ENCODE measurements around the gene BLACAT1. TPM values are rescaled to one million over a fixed set of nuclear protein-coding genes. Genes with fewer than 3 reads are reported as not detected.

The BLACAT1 gene
- total and polyA plus RNA-seq, 2 of the 13 experiments (the other 11 are each of a cell fraction or from before 2014, with no cell fraction given): 1.2 to 2.8 TPM

DNA sequence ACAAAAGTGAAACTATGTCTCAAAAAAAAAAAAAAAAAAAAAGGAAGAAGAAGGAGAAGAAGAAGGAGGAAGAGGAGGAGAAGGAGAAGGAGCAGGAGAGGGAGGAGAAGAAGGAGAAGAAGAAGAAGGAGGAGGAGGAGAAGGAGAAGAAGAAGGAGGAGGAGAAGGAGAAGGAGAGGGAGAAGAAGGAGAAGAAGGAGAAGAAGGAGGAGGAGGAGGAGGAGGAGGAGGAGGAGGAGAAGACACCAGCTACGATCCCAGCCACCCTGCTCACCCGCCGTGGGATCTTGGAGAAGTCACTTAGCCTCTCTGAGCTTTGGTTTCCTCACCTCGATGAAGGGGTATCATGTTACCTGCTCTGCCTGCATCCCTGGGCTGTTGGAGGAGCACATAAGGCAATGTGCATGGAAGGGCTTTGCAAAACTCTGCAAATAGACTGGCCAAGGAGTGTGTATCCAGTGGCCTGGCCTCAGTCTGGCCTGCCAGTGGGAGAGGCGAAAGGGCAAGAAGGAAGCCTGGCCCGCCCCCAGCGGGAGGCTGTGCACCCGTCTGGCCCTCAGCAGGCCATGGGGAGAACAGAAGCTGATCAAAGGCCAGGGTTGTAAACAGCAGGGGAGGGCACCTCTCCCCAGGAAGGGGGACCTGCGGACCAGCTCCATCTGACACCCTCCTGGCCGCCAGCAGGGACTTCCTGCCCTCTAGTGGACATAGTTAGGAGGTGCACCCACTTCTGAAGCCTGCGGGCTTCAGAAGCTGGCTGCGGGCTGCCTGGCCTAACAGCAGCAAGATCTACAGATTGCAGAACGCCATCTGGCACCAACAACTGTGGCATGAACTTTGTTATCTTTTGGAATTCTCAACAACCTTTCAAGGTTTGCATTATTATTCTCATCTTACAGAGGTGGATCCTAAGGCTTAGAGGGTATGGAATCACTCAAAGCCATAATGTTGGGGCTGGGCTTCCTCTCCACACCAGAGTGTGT lies 29.4 kb upstream of the BLACAT1 start (continued):
- TF ChIP-seq, protein P1, sequence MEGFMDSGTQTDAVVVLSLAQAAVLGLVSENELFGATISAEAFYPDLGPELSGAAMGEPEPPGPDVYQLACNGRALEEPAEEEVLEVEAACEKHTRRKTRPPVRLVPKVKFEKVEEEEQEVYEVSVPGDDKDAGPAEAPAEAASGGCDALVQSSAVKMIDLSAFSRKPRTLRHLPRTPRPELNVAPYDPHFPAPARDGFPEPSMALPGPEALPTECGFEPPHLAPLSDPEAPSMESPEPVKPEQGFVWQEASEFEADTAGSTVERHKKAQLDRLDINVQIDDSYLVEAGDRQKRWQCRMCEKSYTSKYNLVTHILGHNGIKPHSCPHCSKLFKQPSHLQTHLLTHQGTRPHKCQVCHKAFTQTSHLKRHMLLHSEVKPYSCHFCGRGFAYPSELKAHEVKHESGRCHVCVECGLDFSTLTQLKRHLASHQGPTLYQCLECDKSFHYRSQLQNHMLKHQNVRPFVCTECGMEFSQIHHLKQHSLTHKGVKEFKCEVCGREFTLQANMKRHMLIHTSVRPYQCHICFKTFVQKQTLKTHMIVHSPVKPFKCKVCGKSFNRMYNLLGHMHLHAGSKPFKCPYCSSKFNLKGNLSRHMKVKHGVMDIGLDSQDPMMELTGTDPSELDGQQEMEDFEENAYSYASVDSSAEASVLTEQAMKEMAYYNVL (CRISPR knock-in tag; IDR thresholded peaks at IDR 0.05; ENCODE audit: borderline replicate concordance): no peak; the same call in 1 of the 2 replicates
- TF ChIP-seq, protein P2, sequence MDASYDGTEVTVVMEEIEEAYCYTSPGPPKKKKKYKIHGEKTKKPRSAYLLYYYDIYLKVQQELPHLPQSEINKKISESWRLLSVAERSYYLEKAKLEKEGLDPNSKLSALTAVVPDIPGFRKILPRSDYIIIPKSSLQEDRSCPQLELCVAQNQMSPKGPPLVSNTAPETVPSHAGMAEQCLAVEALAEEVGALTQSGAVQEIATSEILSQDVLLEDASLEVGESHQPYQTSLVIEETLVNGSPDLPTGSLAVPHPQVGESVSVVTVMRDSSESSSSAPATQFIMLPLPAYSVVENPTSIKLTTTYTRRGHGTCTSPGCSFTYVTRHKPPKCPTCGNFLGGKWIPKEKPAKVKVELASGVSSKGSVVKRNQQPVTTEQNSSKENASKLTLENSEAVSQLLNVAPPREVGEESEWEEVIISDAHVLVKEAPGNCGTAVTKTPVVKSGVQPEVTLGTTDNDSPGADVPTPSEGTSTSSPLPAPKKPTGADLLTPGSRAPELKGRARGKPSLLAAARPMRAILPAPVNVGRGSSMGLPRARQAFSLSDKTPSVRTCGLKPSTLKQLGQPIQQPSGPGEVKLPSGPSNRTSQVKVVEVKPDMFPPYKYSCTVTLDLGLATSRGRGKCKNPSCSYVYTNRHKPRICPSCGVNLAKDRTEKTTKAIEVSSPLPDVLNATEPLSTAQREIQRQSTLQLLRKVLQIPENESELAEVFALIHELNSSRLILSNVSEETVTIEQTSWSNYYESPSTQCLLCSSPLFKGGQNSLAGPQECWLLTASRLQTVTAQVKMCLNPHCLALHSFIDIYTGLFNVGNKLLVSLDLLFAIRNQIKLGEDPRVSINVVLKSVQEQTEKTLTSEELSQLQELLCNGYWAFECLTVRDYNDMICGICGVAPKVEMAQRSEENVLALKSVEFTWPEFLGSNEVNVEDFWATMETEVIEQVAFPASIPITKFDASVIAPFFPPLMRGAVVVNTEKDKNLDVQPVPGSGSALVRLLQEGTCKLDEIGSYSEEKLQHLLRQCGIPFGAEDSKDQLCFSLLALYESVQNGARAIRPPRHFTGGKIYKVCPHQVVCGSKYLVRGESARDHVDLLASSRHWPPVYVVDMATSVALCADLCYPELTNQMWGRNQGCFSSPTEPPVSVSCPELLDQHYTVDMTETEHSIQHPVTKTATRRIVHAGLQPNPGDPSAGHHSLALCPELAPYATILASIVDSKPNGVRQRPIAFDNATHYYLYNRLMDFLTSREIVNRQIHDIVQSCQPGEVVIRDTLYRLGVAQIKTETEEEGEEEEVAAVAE (CRISPR knock-in tag; IDR thresholded peaks at IDR 0.05; ENCODE audit: borderline replicate concordance): no peak; the same call in 1 of the 2 replicates
- TF ChIP-seq, protein P3, sequence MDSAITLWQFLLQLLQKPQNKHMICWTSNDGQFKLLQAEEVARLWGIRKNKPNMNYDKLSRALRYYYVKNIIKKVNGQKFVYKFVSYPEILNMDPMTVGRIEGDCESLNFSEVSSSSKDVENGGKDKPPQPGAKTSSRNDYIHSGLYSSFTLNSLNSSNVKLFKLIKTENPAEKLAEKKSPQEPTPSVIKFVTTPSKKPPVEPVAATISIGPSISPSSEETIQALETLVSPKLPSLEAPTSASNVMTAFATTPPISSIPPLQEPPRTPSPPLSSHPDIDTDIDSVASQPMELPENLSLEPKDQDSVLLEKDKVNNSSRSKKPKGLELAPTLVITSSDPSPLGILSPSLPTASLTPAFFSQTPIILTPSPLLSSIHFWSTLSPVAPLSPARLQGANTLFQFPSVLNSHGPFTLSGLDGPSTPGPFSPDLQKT (CRISPR knock-in tag; IDR thresholded peaks at IDR 0.05; ENCODE audit: borderline replicate concordance): no peak
- TF ChIP-seq ARNT (IDR thresholded peaks at IDR 0.05) (no peak), KDM5B (CRISPR knock-in tag; IDR thresholded peaks at IDR 0.05; ENCODE audit: borderline replicate concordance) (no peak), ZBTB38 (CRISPR knock-in tag; IDR thresholded peaks at IDR 0.05) (no peak), ZNF672 (CRISPR knock-in tag; IDR thresholded peaks at IDR 0.05) (no peak), POGZ (CRISPR knock-in tag; IDR thresholded peaks at IDR 0.05) (no peak), HDAC1 (CRISPR knock-in tag; IDR thresholded peaks at IDR 0.05) (peak; percentile 73), RNF2 (conservative IDR thresholded peaks at IDR 0.05; ENCODE audit: low read depth) (0 out of 2 replicates have a peak, but pooled peaks have one; percentile 30), PRMT3 (CRISPR knock-in tag; IDR thresholded peaks at IDR 0.05; ENCODE audit: borderline replicate concordance, low read depth) (no peak), GTF2F1 (IDR thresholded peaks at IDR 0.05; ENCODE audit: low read length) (no peak)
- TF ChIP-seq, protein P4, sequence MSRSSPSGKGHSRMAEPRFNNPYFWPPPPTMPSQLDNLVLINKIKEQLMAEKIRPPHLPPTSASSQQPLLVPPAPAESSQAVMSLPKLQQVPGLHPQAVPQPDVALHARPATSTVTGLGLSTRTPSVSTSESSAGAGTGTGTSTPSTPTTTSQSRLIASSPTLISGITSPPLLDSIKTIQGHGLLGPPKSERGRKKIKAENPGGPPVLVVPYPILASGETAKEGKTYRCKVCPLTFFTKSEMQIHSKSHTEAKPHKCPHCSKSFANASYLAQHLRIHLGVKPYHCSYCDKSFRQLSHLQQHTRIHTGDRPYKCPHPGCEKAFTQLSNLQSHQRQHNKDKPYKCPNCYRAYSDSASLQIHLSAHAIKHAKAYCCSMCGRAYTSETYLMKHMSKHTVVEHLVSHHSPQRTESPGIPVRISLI (CRISPR knock-in tag; IDR thresholded peaks at IDR 0.05; ENCODE audit: borderline replicate concordance): peak; percentile 60; the same call in 1 of the 2 replicates
- TF ChIP-seq, protein P5, sequence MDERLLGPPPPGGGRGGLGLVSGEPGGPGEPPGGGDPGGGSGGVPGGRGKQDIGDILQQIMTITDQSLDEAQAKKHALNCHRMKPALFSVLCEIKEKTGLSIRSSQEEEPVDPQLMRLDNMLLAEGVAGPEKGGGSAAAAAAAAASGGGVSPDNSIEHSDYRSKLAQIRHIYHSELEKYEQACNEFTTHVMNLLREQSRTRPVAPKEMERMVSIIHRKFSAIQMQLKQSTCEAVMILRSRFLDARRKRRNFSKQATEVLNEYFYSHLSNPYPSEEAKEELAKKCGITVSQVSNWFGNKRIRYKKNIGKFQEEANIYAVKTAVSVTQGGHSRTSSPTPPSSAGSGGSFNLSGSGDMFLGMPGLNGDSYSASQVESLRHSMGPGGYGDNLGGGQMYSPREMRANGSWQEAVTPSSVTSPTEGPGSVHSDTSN (CRISPR knock-in tag; IDR thresholded peaks at IDR 0.05): no peak
- TF ChIP-seq, protein P6, sequence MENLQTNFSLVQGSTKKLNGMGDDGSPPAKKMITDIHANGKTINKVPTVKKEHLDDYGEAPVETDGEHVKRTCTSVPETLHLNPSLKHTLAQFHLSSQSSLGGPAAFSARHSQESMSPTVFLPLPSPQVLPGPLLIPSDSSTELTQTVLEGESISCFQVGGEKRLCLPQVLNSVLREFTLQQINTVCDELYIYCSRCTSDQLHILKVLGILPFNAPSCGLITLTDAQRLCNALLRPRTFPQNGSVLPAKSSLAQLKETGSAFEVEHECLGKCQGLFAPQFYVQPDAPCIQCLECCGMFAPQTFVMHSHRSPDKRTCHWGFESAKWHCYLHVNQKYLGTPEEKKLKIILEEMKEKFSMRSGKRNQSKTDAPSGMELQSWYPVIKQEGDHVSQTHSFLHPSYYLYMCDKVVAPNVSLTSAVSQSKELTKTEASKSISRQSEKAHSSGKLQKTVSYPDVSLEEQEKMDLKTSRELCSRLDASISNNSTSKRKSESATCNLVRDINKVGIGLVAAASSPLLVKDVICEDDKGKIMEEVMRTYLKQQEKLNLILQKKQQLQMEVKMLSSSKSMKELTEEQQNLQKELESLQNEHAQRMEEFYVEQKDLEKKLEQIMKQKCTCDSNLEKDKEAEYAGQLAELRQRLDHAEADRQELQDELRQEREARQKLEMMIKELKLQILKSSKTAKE (CRISPR knock-in tag; IDR thresholded peaks at IDR 0.05; ENCODE audit: borderline replicate concordance): 0 out of 2 replicates have a peak, but pooled peaks have one; percentile 48

Measured in HepG2 (cell line).